CD14-positive monocyte (primary cell): ENCODE results near the gene ANKRD29. TPM values are rescaled to one million over a fixed set of nuclear protein-coding genes. Genes with fewer than 3 reads are reported as not detected.

Experiments
- DNase-seq, 3 donors: peaks; one replicate each; pipeline ENCODE4 v3.0.0-alpha.2; 2011 to 2022
- H2AFZ ChIP-seq: 2 replicates; pipeline ENCODE4 v1.6.0; 2012; ENCODE audit warnings: mild to moderate bottlenecking, low read depth, low read length, inconsistent platforms; ENCODE audit not compliant: insufficient read depth, poor library complexity, severe bottlenecking
- H3K27ac ChIP-seq, 2 donors: 1 replicate in 1 of 2; 2 replicates in 1 of 2; pipeline ENCODE4 v1.5.1; 2012 to 2013; ENCODE audit warnings: low read length in 2 of 2, control low read depth in 1 of 2, inconsistent platforms in 1 of 2, low read depth in 1 of 2, mild to moderate bottlenecking in 1 of 2
- H3K27me3 ChIP-seq, 2 donors: one replicate each; pipeline versions ENCODE4 v1.6.0 to v1.6.1; 2011 to 2013; ENCODE audit warnings: low read length in 2 of 2; ENCODE audit not compliant: control insufficient read depth in 2 of 2, insufficient read depth in 2 of 2
- H3K36me3 ChIP-seq, 2 donors: replicated peaks in 1 of 2; 1 replicate in 1 of 2; 2 replicates in 1 of 2; pipeline versions ENCODE4 v1.5.1 to v1.6.1; 2012 to 2013; ENCODE audit warnings: low read length in 2 of 2, control low read depth in 1 of 2, inconsistent platforms in 1 of 2, mild to moderate bottlenecking in 1 of 2; ENCODE audit not compliant: insufficient read depth in 2 of 2, control insufficient read depth in 1 of 2
- H3K4me1 ChIP-seq, 2 donors: 1 replicate in 1 of 2; 2 replicates in 1 of 2; pipeline versions ENCODE4 v1.5.1 to v1.6.1; 2012 to 2013; ENCODE audit warnings: low read length in 2 of 2, control low read depth in 1 of 2, inconsistent platforms in 1 of 2, mild to moderate bottlenecking in 1 of 2, moderate library complexity in 1 of 2; ENCODE audit not compliant: insufficient read depth in 2 of 2, control insufficient read depth in 1 of 2
- H3K4me2 ChIP-seq: replicated peaks from 2 replicates; pipeline ENCODE3; 2012; ENCODE audit warnings: low read length, moderate library complexity, mild to moderate bottlenecking; ENCODE audit not compliant: poor library complexity, severe bottlenecking; ENCODE audit errors: extremely low read depth
- H3K4me3 ChIP-seq, 3 experiments: fragments of 200-600 bp in 1 of 3; sonication (generic) in 1 of 3; replicated peaks in 1 of 3; 1 replicate in 2 of 3; 2 replicates in 1 of 3; pipeline ENCODE4 v1.5.1; 2011 to 2013; ENCODE audit warnings: low read length in 3 of 3, mild to moderate bottlenecking in 3 of 3, control low read depth in 2 of 3, low read depth in 2 of 3, inconsistent platforms in 1 of 3, moderate library complexity in 1 of 3
- H3K79me2 ChIP-seq: 2 replicates; pipeline ENCODE4 v1.6.0; 2012; ENCODE audit warnings: mild to moderate bottlenecking, control low read depth, inconsistent platforms, low read length, moderate library complexity; ENCODE audit not compliant: insufficient read depth
- H3K9ac ChIP-seq: 2 replicates; pipeline ENCODE4 v1.6.0; 2017; ENCODE audit warnings: low read length, mild to moderate bottlenecking; ENCODE audit not compliant: insufficient read depth, poor library complexity, severe bottlenecking
- H3K9me3 ChIP-seq, 2 donors: replicated peaks in 1 of 2; 1 replicate in 1 of 2; 2 replicates in 1 of 2; pipeline versions ENCODE4 v1.5.1 to v1.6.1; 2012 to 2013; ENCODE audit warnings: low read length in 2 of 2, control low read depth in 1 of 2; ENCODE audit not compliant: control insufficient read depth in 1 of 2, insufficient read depth in 1 of 2
- H4K20me1 ChIP-seq: 2 replicates; pipeline ENCODE4 v1.6.0; 2012; ENCODE audit warnings: mild to moderate bottlenecking, low read length, control low read depth, moderate library complexity; ENCODE audit not compliant: insufficient read depth
- H3K27ac Mint-ChIP-seq, 7 donors: one replicate each; pipeline ENCODE4 v1.8.0; 2020; ENCODE audit warnings: mild to moderate bottlenecking in 7 of 7, mixed read lengths in 7 of 7, moderate library complexity in 6 of 7, inconsistent platforms in 2 of 7
- H3K27me3 Mint-ChIP-seq, 3 donors: one replicate each; pipeline ENCODE4 v1.8.0; 2021 to 2022; ENCODE audit warnings: low read depth in 3 of 3, mild to moderate bottlenecking in 3 of 3, mixed read lengths in 3 of 3, moderate library complexity in 3 of 3, inconsistent platforms in 1 of 3
- H3K36me3 Mint-ChIP-seq, 2 donors: one replicate each; pipeline ENCODE4 v1.8.0; 2020; ENCODE audit warnings: mixed read lengths in 2 of 2, inconsistent platforms in 1 of 2, mild to moderate bottlenecking in 1 of 2
- H3K4me1 Mint-ChIP-seq: one replicate; pipeline ENCODE4 v1.8.0; 2020; ENCODE audit warnings: mild to moderate bottlenecking, mixed read lengths
- H3K4me3 Mint-ChIP-seq, 2 donors: one replicate each; pipeline ENCODE4 v1.8.0; 2020; ENCODE audit warnings: mild to moderate bottlenecking in 2 of 2, mixed read lengths in 2 of 2, moderate library complexity in 1 of 2
- H3K9me3 Mint-ChIP-seq, 7 donors: one replicate each; pipeline ENCODE4 v1.8.0; 2020 to 2022; ENCODE audit warnings: mixed read lengths in 7 of 7, mild to moderate bottlenecking in 6 of 7, moderate library complexity in 6 of 7, inconsistent platforms in 2 of 7
- CTCF ChIP-seq: fragments of 200-600 bp; IDR thresholded peaks from one replicate; pipeline ENCODE4 v1.8.0; 2022; ENCODE audit warnings: antibody characterized with exemption, mild to moderate bottlenecking
- WGBS: methylation state at CpG from one replicate; pipeline ENCODE4 v1.1.5; 2013; ENCODE audit warnings: missing lambda C conversion rate; ENCODE audit not compliant: insufficient coverage; 5-methylcytosine and 5-hydroxymethylcytosine counted together
- intact Hi-C, 2 donors: fragments of 100-400 bp; cut with micrococcal nuclease; formaldehyde crosslinking; loops; one replicate each; pipeline versions ENCODE4 v1.15.0 to v1.15.1; 2023
- polyA plus RNA-seq, 3 donors: library from polyadenylated mRNA; depleted of rRNA in 1 of 3; unstranded in 2 of 3; stranded (reverse) in 1 of 3; fragments of 300-500 nt in 2 of 3; fragments of >200 nt in 1 of 3; fragmentation: Illumina TruSeq in 2 of 3; gene quantifications; 1 replicate in 2 of 3; 2 replicates in 1 of 3; pipeline ENCODE4 v1.2.3, GENCODE V29; 2012 to 2021

The ANKRD29 gene
- polyA plus RNA-seq, 3 donors = 0.03 to 0.11 TPM; not detected in 1

GRCh38 chr18:23568281-23569138 lies 94.2 kb downstream of the ANKRD29 start:
- intact Hi-C loops = no loop called here
- H3K4me3 ChIP-seq = no peak overlapping the region
- H3K4me1 ChIP-seq = peaks cover 6 to 7% of the 10 kb centered on the region in 2 donors
- no peak overlapping the region for H2AFZ ChIP-seq
- peaks cover 70 to 97% of the 10 kb centered on the region in 2 donors for H3K36me3 ChIP-seq
- no peak for DNase-seq
- Mint-ChIP-seq H3K4me1 (peaks cover 11% of the 10 kb centered on the region), H3K36me3 (peaks cover 73 to 88% of the 10 kb centered on the region in 2 donors), H3K4me3 (no peak overlapping the region), H3K27me3 (no peaks in the 10 kb centered on the region), H3K27ac (peak overlapping the region in 2 of 7 donors; percentile 21 to 43), H3K9me3 (no peaks in the 10 kb centered on the region)
- WGBS = 95% methylated on average over 3 of the region's 7 CpGs
- H3K79me2 ChIP-seq = peaks cover 9% of the 10 kb centered on the region
- H3K9me3 ChIP-seq = no peaks in the 10 kb centered on the region
- no peaks in the 10 kb centered on the region for H3K27me3 ChIP-seq
- no peak for TF ChIP-seq CTCF
- H3K27ac ChIP-seq = no peak overlapping the region
- peaks cover 8% of the 10 kb centered on the region for H4K20me1 ChIP-seq
- no peak overlapping the region for H3K4me2 ChIP-seq
- no peak overlapping the region for H3K9ac ChIP-seq

GRCh38 chr18:23567671-23568070 lies 95.0 kb downstream of the ANKRD29 start:
- peaks cover 4% of the 10 kb centered on the region for H4K20me1 ChIP-seq

More at GRCh38 chr18:23567671-23568070, 95.0 kb downstream of the ANKRD29 start:
- no peaks in the 10 kb centered on the region for H3K4me1 ChIP-seq
- Mint-ChIP-seq H3K9me3 (no peaks in the 10 kb centered on the region), H3K27me3 (no peaks in the 10 kb centered on the region), H3K4me3 (no peak overlapping the region), H3K4me1 (peaks cover 7% of the 10 kb centered on the region), H3K36me3 (peaks cover 78 to 94% of the 10 kb centered on the region in 2 donors), H3K27ac (no peak overlapping the region)
- peaks cover 5% of the 10 kb centered on the region for H3K79me2 ChIP-seq
- H3K27ac ChIP-seq = no peak overlapping the region
- no peak for TF ChIP-seq CTCF
- no peak overlapping the region for H3K4me3 ChIP-seq
- H3K36me3 ChIP-seq = peaks cover 69 to 98% of the 10 kb centered on the region in 2 donors
- DNase-seq = no peak
- H3K9ac ChIP-seq = no peak overlapping the region
- H3K4me2 ChIP-seq = no peak overlapping the region
- no CpG with 5 or more reads among the region's 3 CpGs for WGBS
- no peaks in the 10 kb centered on the region for H3K9me3 ChIP-seq
- no peak overlapping the region for H2AFZ ChIP-seq
- intact Hi-C loops = no loop called here
- no peaks in the 10 kb centered on the region for H3K27me3 ChIP-seq
